Liver (tissue), 3 donors: ENCODE results near the gene PRAMEF15.
A peak's percentile ranks its signal among the peaks of the same experiment; 100 is the strongest.
"Not testable (repeated sequence)": the region's sequence is repeated elsewhere in the genome, so short reads cannot be mapped to it uniquely, and the experiment has no call there.

Experiments used
- ATF3 ChIP-seq: IDR thresholded peaks from 2 replicates; pipeline ENCODE4 v1.6.1; 2016; ENCODE audit warnings: antibody characterized with exemption
- CTCF ChIP-seq: fragments of 150-350 bp; IDR thresholded peaks from 2 replicates; pipeline ENCODE4 v1.5.1; 2017; ENCODE audit warnings: improper control_type of control experiment, low read depth, low read length; ENCODE audit not compliant: missing input control
- FOXA1 ChIP-seq: IDR thresholded peaks from 2 replicates; pipeline ENCODE4 v1.6.1; 2016; ENCODE audit warnings: antibody characterized with exemption
- GABPA ChIP-seq, 2 donors: IDR thresholded peaks in 1 of 2; conservative IDR thresholded peaks in 1 of 2; 2 replicates each; pipeline ENCODE4 v1.6.1; 2016; ENCODE audit warnings: antibody characterized with exemption in 2 of 2, mild to moderate bottlenecking in 1 of 2, moderate library complexity in 1 of 2
- MAX ChIP-seq: IDR thresholded peaks from 2 replicates; pipeline ENCODE4 v1.6.1; 2016; ENCODE audit warnings: antibody characterized with exemption
- RAD21 ChIP-seq, 2 donors: IDR thresholded peaks; 2 replicates each; pipeline ENCODE4 v1.6.1; 2016; ENCODE audit warnings: antibody characterized with exemption in 2 of 2, mild to moderate bottlenecking in 2 of 2
- REST ChIP-seq: IDR thresholded peaks from 2 replicates; pipeline ENCODE4 v1.6.1; 2016; ENCODE audit warnings: antibody characterized with exemption, mild to moderate bottlenecking
- RXRA ChIP-seq, 2 donors: IDR thresholded peaks; 2 replicates each; pipeline ENCODE4 v1.6.1; 2017 to 2018; ENCODE audit warnings: antibody characterized with exemption in 2 of 2, mild to moderate bottlenecking in 1 of 2
- TAF1 ChIP-seq: conservative IDR thresholded peaks from 2 replicates; pipeline ENCODE4 v1.6.1; 2016; ENCODE audit warnings: antibody characterized with exemption, mild to moderate bottlenecking
- YY1 ChIP-seq: IDR thresholded peaks from 2 replicates; pipeline ENCODE4 v1.6.1; 2016; ENCODE audit warnings: antibody characterized with exemption, mild to moderate bottlenecking
- donor health status: healthy.
- donor health status: healthy.

GRCh38 chr1:13354475-13354874, 39.1 kb downstream of the PRAMEF15 start:
- not testable (repeated sequence) for TF ChIP-seq TAF1; RXRA (IDR thresholded peaks at IDR 0.05); CTCF; GABPA (IDR thresholded peaks at IDR 0.05 in 1 of 2, conservative IDR thresholded peaks at IDR 0.05 in 1 of 2); MAX; FOXA1; YY1; REST; ATF3
- TF ChIP-seq RAD21 (IDR thresholded peaks at IDR 0.05), result peak; percentile 27 to 33
